IMR-90 (cell line): ENCODE data around the gene GIMAP4. TPM values are rescaled to one million over a fixed set of nuclear protein-coding genes. Genes with fewer than 3 reads are reported as not detected.

Source experiments
- ATAC-seq: fragments of 200-7000 bp; cut with Tn5 transposase; 2 replicates; pipeline ENCODE4 v1.9.1; 2020; ENCODE audit warnings: low read depth, mild to moderate bottlenecking, moderate library complexity
- BruUV-seq: library from RNA; stranded (reverse); fragments of 400-500 nt; replicated peaks from 2 replicates; lab custom pipeline; 2021; lab: Mats Ljungman, UMichigan
- CTCF ChIA-PET: fragments of 300-600 bp; formaldehyde crosslinking; extraction: SDS; loops from one replicate; lab custom pipeline; 2021; ENCODE audit warnings: antibody characterized with exemption; lab: Yijun Ruan, JAX
- POLR2A ChIA-PET: fragments of 300-600 bp; sonication (Branson Sonifier 250); formaldehyde crosslinking; loops from one replicate; lab custom pipeline; 2022; ENCODE audit warnings: antibody characterized with exemption; ENCODE audit not compliant: unreplicated experiment; lab: Charles Lee
- DNase-seq: peaks from one replicate; pipeline ENCODE4 v3.0.0; 2013
- H2AFZ ChIP-seq: replicated peaks from 2 replicates; pipeline ENCODE3; 2013; ENCODE audit warnings: low read length, mild to moderate bottlenecking; ENCODE audit not compliant: poor library complexity
- H2AK5ac ChIP-seq: 2 replicates; pipeline ENCODE4 v1.6.1; 2013; ENCODE audit warnings: low read depth, low read length, inconsistent platforms
- H2AK9ac ChIP-seq: replicated peaks from 2 replicates; pipeline ENCODE3; 2013; ENCODE audit warnings: mild to moderate bottlenecking, low read depth, low read length, moderate library complexity; ENCODE audit not compliant: poor library complexity
- H2BK120ac ChIP-seq: 2 replicates; pipeline ENCODE4 v1.6.1; 2013; ENCODE audit warnings: low read depth, low read length, inconsistent platforms
- H2BK15ac ChIP-seq: 3 replicates; pipeline ENCODE4 v1.6.1; 2013; ENCODE audit warnings: low read depth, low read length, inconsistent platforms
- H2BK20ac ChIP-seq: 2 replicates; pipeline ENCODE4 v1.6.1; 2013; ENCODE audit warnings: low read depth, mild to moderate bottlenecking, inconsistent platforms, low read length, moderate library complexity
- H2BK5ac ChIP-seq: 2 replicates; pipeline ENCODE4 v1.6.1; 2013; ENCODE audit warnings: mild to moderate bottlenecking, low read depth, low read length, inconsistent platforms; ENCODE audit not compliant: poor library complexity, severe bottlenecking
- H3K14ac ChIP-seq: replicated peaks from 2 replicates; pipeline ENCODE4 v1.6.1; 2013; ENCODE audit warnings: low read depth, low read length, inconsistent platforms
- H3K18ac ChIP-seq: 2 replicates; pipeline ENCODE4 v1.6.1; 2013; ENCODE audit warnings: low read depth, low read length, control low read depth
- H3K23ac ChIP-seq: 2 replicates; pipeline ENCODE4 v1.6.1; 2013; ENCODE audit warnings: low read depth, low read length, inconsistent platforms
- H3K27ac ChIP-seq: 2 replicates; pipeline ENCODE4 v1.5.1; 2013; ENCODE audit warnings: mild to moderate bottlenecking, control low read depth, low read length; ENCODE audit not compliant: insufficient read depth
- H3K27me3 ChIP-seq: 2 replicates; pipeline ENCODE4 v1.6.1; 2013; ENCODE audit warnings: low read length; ENCODE audit not compliant: control insufficient read depth, insufficient read depth
- H3K36me3 ChIP-seq: 2 replicates; pipeline ENCODE4 v1.6.1; 2013; ENCODE audit warnings: low read length, mixed read lengths; ENCODE audit not compliant: control insufficient read depth, insufficient read depth
- H3K4ac ChIP-seq: 2 replicates; pipeline ENCODE4 v1.6.1; 2013; ENCODE audit warnings: low read depth, low read length, inconsistent platforms
- H3K4me1 ChIP-seq: 2 replicates; pipeline ENCODE4 v1.6.1; 2013; ENCODE audit warnings: low read length, mixed read lengths; ENCODE audit not compliant: control insufficient read depth, insufficient read depth
- H3K4me2 ChIP-seq: 2 replicates; pipeline ENCODE4 v1.6.1; 2013; ENCODE audit warnings: low read depth, mild to moderate bottlenecking, control low read depth, low read length, moderate library complexity
- H3K4me3 ChIP-seq: 2 replicates; pipeline ENCODE4 v1.5.1; 2013; ENCODE audit warnings: low read depth, mild to moderate bottlenecking, control low read depth, low read length, moderate library complexity; ENCODE audit not compliant: insufficient read depth
- H3K56ac ChIP-seq: 2 replicates; pipeline ENCODE4 v1.6.1; 2013; ENCODE audit warnings: low read length, inconsistent platforms; ENCODE audit not compliant: insufficient read depth; ENCODE audit errors: extremely low read depth
- H3K79me1 ChIP-seq, 2 experiments: 2 replicates each; pipeline ENCODE4 v1.6.1; 2013; ENCODE audit warnings: low read length in 2 of 2, inconsistent platforms in 1 of 2, low read depth in 1 of 2
- H3K9ac ChIP-seq: 2 replicates; pipeline ENCODE4 v1.6.1; 2013; ENCODE audit warnings: low read depth, low read length, control low read depth
- H3K9me1 ChIP-seq: 2 replicates; pipeline ENCODE4 v1.6.1; 2013; ENCODE audit warnings: low read length, inconsistent platforms; ENCODE audit not compliant: insufficient read depth
- H3K9me3 ChIP-seq: 2 replicates; pipeline ENCODE4 v1.6.1; 2013; ENCODE audit warnings: low read length; ENCODE audit not compliant: control insufficient read depth, insufficient read depth
- H4K20me1 ChIP-seq: 2 replicates; pipeline ENCODE4 v1.6.1; 2013; ENCODE audit warnings: low read length, inconsistent platforms; ENCODE audit not compliant: insufficient read depth
- H4K5ac ChIP-seq: 2 replicates; pipeline ENCODE4 v1.6.1; 2013; ENCODE audit warnings: mild to moderate bottlenecking, low read depth, low read length, control low read depth
- H4K8ac ChIP-seq, 2 experiments: 2 replicates each; pipeline ENCODE4 v1.6.1; 2013; ENCODE audit warnings: low read depth in 2 of 2, low read length in 2 of 2, control low read depth in 1 of 2, inconsistent platforms in 1 of 2
- H4K91ac ChIP-seq: 2 replicates; pipeline ENCODE4 v1.6.1; 2013; ENCODE audit warnings: low read depth, low read length, inconsistent platforms; ENCODE audit not compliant: insufficient read depth
- CHD1 ChIP-seq: IDR thresholded peaks from 2 replicates; pipeline ENCODE4 v1.6.1; 2012; ENCODE audit warnings: low read depth, low read length, improper control_type of control experiment
- CTCF ChIP-seq: conservative IDR thresholded peaks from 2 replicates; pipeline ENCODE4 v1.5.1; 2012; ENCODE audit warnings: mild to moderate bottlenecking, low read depth, low read length, improper control_type of control experiment
- ELK1 ChIP-seq: fragments of 150-350 bp; IDR thresholded peaks from 2 replicates; pipeline ENCODE4 v1.6.1; 2016; ENCODE audit warnings: low read depth, mild to moderate bottlenecking, low read length, moderate library complexity, borderline replicate concordance
- WGBS, 2 experiments: methylation state at CpG; one replicate each; pipeline versions ENCODE4 v1.1.5 to v1.1.7; 2013; ENCODE audit warnings: missing lambda C conversion rate in 2 of 2; ENCODE audit not compliant: insufficient read length in 1 of 2; ENCODE audit errors: extremely low coverage in 2 of 2; 5-methylcytosine and 5-hydroxymethylcytosine counted together
- dilution Hi-C: fragments of 300-500 bp; cut with HindIII; formaldehyde crosslinking; loops from one replicate; pipeline ENCODE4 v1.14.3; 2018; ENCODE audit warnings: low sequenced_read_pairs; ENCODE audit not compliant: unreplicated experiment
- in situ Hi-C: fragments of 300-500 bp; cut with MboI; formaldehyde crosslinking; loops from 3 replicates; pipeline ENCODE4 v1.14.3; 2019; ENCODE audit warnings: low sequenced_read_pairs, inconsistent platforms, mixed read lengths
- intact Hi-C: fragments of 100-400 bp; cut with micrococcal nuclease; formaldehyde crosslinking; loops from 2 replicates; pipeline ENCODE4 v1.10.0; 2022
- polyA plus RNA-seq, 3 experiments: library from polyadenylated mRNA; depleted of rRNA; stranded (reverse); fragments of >200 nt; gene quantifications; 2 replicates each; pipeline ENCODE4 v1.2.3, GENCODE V29; 2012; ENCODE audit warnings: low replicate concordance in 1 of 3
- total RNA-seq: library from RNA; depleted of rRNA; stranded (reverse); fragments of >200 nt; gene quantifications from 2 replicates; pipeline ENCODE4 v1.2.3, GENCODE V29; 2012

GIMAP4 gene
- total and polyA plus RNA-seq, 2 of the 4 experiments (the other 2 are of a cell fraction) = not detected

DNA sequence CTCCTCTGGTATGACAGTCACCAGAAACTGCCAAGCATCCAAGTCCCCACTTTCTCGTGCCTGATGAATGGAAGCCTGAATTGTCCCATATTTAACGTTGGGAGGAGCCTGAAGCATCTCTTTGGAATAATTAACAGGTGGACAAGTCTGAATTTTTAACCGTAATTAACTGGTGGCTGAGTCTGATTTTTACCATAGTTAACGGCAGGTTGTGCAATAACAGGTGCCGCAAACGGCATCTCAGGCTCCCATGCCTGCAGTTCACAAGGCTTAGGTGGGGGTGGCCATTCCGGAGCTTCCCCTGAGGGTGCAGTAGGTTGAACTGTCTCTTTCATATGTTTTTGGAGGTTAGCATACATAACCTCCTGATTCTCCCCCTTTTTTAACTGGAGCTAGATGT lies 2.0 kb upstream of the GIMAP4 start:
- Histone ChIP-seq H3K4me2 (no peak overlapping the region), H4K5ac (no peak overlapping the region), H3K9me3 (peaks cover 20% of the 10 kb centered on the region), H3K9me1 (no peaks in the 10 kb centered on the region), H2AK5ac (no peak overlapping the region), H3K4me1 (no peaks in the 10 kb centered on the region), H2BK5ac (no peak overlapping the region), H4K8ac (no peak overlapping the region), H3K18ac (no peak overlapping the region), H3K4me3 (no peak overlapping the region), H3K9ac (no peak overlapping the region), H2BK20ac (no peak overlapping the region), H3K27ac (no peak overlapping the region), H3K36me3 (no peaks in the 10 kb centered on the region), H3K79me1 (no peaks in the 10 kb centered on the region), H2BK120ac (no peak overlapping the region), H3K27me3 (no peaks in the 10 kb centered on the region), H2AFZ (no peak overlapping the region), H4K91ac (no peak overlapping the region), H3K56ac (no peak overlapping the region), H2BK15ac (no peak overlapping the region), H3K4ac (no peak overlapping the region), H2AK9ac (no peak overlapping the region), H4K20me1 (no peaks in the 10 kb centered on the region), H3K23ac (no peak overlapping the region), H3K14ac (no peak overlapping the region)
- ATAC-seq (no peak), DNase-seq (no peak)
- ChIA-PET POLR2A (no interaction called here), CTCF (no interaction called here)
- BruUV-seq = no TSS peak
- TF ChIP-seq ELK1 = no peak
- no peak for TF ChIP-seq CTCF
- no peak for TF ChIP-seq CHD1
- in situ Hi-C loops = no loop called here
- intact Hi-C loops = no loop called here
- dilution Hi-C loops = no loop called here
- WGBS, 2 experiments = 0% methylated on average over 2 of the region's 7 CpGs; no CpG with 5 or more reads in 1 of the 2 experiments
